ENCODE data around the gene BTNL9.
"Not testable (repeated sequence)": the region's sequence is repeated elsewhere in the genome, so short reads cannot be mapped to it uniquely, and the experiment has no call there.

BTNL9 gene

GRCh38 chr5:181039931-181040630 lies at the start of gene BTNL9:
Gene BTNL9, plus strand, starts transcription at chr5:181040266. Its CDS starts 5,224 bp downstream, at chr5:181045490.
- no peak for DNase-seq (ENCODE audit: extremely low read depth in 1 of 2, low read depth in 1 of 2)

DNA sequence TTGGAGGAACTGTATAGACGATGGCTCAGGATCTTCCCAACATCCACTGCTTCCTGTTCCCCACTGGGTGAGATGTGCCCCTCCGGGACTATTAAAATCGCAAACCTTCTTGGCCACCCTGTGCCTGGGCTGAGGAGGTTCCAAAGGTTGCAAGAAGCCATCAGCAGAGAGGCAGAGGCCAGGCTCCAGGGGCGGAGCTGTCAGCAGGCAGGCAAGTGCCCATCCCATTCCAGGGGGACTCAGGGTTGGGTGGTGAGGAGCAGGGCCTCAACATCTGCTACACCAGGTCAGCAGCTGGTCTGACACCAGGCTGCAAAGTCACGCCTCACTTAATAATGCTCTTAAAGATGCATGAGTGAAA lies 49.2 kb upstream of the BTNL9 start:
- DNase-seq (ENCODE audit: extremely low read depth in 1 of 2, low read depth in 1 of 2) = no peak

DNA sequence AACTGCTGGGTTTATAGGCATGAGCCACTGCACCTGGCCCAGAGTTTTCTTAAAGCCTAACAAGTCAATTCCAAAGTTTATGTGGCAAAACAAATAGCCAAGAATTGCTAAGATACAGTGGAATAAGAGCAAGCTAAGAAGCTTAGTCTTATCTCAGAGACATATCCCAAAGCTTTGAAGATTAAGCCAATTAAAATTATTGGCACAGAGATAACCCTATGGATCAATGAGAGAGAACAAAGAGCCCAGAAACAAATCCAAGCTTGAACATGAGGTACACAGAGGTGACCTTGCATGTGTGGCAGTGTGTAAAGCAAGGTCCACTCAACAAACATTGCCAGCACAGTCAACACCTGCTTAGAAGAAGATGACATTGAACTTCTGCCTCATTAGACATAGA lies 38.1 kb upstream of the BTNL9 start:
- no peak for DNase-seq (ENCODE audit: extremely low read depth in 1 of 2, low read depth in 1 of 2)

DNA sequence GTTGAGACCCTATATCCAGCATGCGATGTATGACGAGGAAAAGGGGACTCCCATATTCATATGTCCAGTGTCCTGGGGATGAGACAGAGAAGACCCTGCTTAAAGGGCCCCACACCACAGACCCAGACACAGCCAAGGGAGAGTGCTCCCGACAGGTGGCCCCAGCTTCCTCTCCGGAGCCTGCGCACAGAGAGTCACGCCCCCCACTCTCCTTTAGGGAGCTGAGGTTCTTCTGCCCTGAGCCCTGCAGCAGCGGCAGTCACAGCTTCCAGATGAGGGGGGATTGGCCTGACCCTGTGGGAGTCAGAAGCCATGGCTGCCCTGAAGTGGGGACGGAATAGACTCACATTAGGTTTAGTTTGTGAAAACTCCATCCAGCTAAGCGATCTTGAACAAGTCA lies 34.3 kb upstream of the BTNL9 start:
- DNase-seq (ENCODE audit: extremely low read depth in 1 of 2, low read depth in 1 of 2) = no peak

- no peak for DNase-seq (ENCODE audit: extremely low read depth in 1 of 2, low read depth in 1 of 2)
Observed at GRCh38 chr5:181008136-181008535, 31.9 kb upstream of the BTNL9 start.

GRCh38 chr5:181010018-181010417 lies 30.0 kb upstream of the BTNL9 start:
- DNase-seq (ENCODE audit: extremely low read depth in 1 of 2, low read depth in 1 of 2) = not testable (repeated sequence)

GRCh38 chr5:181014654-181015053 lies 25.4 kb upstream of the BTNL9 start:
- DNase-seq (ENCODE audit: extremely low read depth in 1 of 2, low read depth in 1 of 2) = not testable (repeated sequence)

GRCh38 chr5:181017448-181017847 lies 22.6 kb upstream of the BTNL9 start:
- DNase-seq (ENCODE audit: extremely low read depth in 1 of 2, low read depth in 1 of 2) = not testable (repeated sequence)

DNA sequence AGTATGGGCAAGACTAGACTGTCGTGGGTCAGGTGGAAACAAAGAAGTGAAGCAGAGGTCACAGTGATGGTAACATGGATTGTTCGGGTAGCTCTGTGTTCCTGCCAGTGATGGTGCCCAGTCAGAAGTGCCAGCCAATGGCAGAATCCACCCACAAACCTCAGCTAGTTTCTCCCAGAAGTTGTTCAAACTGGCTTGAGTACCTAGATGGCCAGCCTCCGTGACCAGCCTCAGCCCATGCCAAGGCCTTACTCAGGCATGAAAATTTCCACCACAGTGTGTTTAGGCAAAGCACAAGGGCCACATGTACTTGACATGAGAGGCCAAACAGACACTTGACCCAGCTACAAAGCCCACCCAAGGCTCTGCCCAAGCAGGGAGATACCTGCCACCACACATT lies 19.4 kb upstream of the BTNL9 start:
- no peak for DNase-seq (ENCODE audit: extremely low read depth in 1 of 2, low read depth in 1 of 2)

DNA sequence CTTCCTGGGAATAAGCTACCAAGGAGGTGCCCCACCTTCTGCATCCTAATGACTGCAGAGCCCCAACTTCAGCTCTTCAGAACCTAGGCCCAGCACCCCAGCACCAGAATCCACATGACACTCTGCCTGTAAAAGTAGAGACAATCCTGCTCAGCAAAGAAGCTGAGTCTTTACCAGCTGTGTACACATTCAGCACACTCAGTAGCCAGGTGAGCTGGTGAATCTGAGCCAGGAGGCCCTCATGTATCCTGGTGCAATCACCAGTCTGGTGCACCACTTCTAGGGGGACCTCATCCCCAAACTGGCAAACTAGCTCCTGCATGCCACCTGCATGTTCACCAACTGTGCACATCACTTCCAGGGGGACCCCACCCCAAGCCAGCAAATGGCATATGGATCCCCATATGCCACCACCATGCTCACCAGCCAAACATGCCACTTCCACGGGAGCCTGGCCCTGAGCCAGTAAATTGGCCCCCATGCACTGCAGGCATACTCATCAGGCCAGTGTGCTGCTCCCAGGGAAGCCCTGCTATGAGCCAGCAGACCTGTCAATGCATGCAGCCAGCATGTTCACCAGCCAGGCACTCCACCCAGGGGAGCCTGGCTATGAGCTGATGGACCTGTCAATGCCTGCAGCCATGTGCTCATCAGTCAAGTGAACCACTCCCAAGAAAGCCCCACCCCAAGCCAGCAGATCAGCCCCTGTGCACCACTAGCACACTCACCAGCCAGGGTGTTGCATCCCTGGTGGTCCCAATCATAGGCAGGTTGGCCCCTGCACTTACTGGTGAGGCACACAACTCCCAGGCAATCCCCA lies 15.6 kb upstream of the BTNL9 start:
- DNase-seq (ENCODE audit: extremely low read depth in 1 of 2, low read depth in 1 of 2) = no peak

- DNase-seq (ENCODE audit: extremely low read depth in 1 of 2, low read depth in 1 of 2) = no peak
Observed at GRCh38 chr5:181027452-181028031, 12.5 kb upstream of the BTNL9 start.

DNA sequence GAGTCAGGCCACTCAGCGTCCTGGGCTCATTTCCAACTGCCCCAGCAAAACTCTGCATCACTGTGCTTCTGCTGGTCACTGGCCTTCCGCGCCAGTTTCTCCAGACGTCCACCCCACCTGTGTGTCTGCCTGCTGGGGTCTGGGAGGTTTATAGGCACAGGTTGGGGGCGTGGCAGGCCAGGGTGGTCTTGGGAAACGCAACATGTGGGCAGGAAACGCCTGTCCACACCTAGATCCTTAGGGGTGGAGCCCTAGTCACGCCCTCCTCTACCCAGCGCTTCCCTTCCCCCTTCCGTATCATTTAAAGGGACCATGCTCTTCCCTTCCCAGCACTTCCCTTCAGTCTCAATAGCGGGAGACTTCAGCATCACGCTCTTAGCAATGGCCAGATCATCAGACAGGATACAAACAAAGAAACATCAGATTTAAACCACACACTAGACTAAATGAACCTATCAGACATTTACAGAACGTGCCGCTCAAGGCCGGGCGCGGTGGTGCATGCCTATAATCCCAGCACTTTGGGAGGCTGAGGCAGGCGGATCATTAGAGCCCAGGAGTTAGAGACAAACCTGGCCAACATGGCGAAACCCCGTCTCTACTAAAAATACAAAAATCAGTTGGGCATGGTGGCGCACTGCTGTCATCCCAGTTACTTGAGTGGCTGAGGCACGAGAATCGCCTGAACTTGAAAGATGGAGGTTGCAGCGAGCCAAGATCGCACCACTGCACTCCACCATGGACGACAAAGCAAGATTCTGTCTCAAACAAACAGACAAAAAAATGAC lies 11.8 kb upstream of the BTNL9 start:
- no peak for DNase-seq (ENCODE audit: extremely low read depth in 1 of 2, low read depth in 1 of 2)

DNA sequence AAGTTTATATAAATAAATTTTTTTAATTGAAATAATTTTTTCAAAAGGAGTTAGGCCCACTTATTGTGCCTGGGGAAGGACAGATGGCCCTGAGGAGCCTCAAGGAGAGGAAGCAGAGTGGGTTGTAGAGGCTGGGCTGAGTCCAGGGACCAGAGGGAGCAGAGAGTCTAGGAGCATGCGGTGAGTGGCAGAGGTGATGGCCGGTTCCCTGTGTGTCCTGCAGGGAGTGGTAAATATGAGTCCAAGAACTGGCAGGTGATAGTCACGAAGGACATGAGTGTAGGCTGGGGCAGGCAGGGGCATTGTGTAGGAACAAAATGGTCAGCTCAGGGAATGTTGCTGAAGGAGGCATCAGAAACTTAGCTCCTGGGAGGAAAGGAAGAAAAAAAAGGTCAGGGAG lies 8.3 kb upstream of the BTNL9 start:
- DNase-seq (ENCODE audit: extremely low read depth in 1 of 2, low read depth in 1 of 2) = no peak

- no peak for DNase-seq (ENCODE audit: extremely low read depth in 1 of 2, low read depth in 1 of 2)
Observed at GRCh38 chr5:181035991-181036815, 3.9 kb upstream of the BTNL9 start.

- no peak for DNase-seq (ENCODE audit: extremely low read depth in 1 of 2, low read depth in 1 of 2)
Observed at GRCh38 chr5:181036816-181037364, 3.2 kb upstream of the BTNL9 start.

- DNase-seq (ENCODE audit: extremely low read depth in 1 of 2, low read depth in 1 of 2) = no peak
Observed at GRCh38 chr5:181037365-181037861, 2.7 kb upstream of the BTNL9 start.

DNA sequence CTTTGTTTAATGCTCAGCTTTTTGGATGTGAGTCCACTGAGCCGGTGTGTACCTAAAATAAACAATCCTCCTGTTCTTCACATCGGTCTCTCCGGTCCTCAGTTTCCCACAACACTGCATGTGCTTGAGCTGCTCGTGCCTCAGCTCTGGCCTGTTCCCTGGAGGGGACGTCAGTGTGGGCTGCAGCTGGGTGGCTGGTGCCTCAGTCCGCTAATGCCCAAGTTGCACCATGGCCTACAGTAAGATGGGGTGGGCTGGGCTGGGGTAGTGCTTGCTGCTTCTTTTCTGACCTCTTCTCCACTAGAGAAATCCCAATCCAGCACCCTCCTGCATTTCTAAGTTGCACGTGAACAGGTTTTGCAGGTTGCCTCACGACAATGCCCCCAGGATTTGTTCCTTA lies 595 bp upstream of the BTNL9 start:
- DNase-seq (ENCODE audit: extremely low read depth in 1 of 2, low read depth in 1 of 2) = no peak

- no peak for DNase-seq (ENCODE audit: extremely low read depth in 1 of 2, low read depth in 1 of 2)
Observed at GRCh38 chr5:181040631-181040945, 522 bp downstream of the BTNL9 start.

- DNase-seq (ENCODE audit: extremely low read depth in 1 of 2, low read depth in 1 of 2) = no peak
Observed at GRCh38 chr5:181041043-181041442, 977 bp downstream of the BTNL9 start.
